Right lobe of liver (tissue), 4 donors: ENCODE data around the gene DLGAP3.

Source experiments
- CTCF ChIP-seq, 4 donors: fragments of 200-600 bp in 3 of 4; fragments of 450-650 bp in 1 of 4; IDR thresholded peaks; one replicate each; pipeline versions ENCODE4 v1.5.1 to v1.8.0; 2016 to 2022; ENCODE audit warnings: antibody characterized with exemption in 4 of 4, mild to moderate bottlenecking in 2 of 4
- POLR2A ChIP-seq: fragments of 450-650 bp; IDR thresholded peaks from one replicate; pipeline ENCODE4 v1.6.1; 2017; ENCODE audit warnings: antibody characterized with exemption, mild to moderate bottlenecking
- donor health status: DM: no; HTN: no; CAD: no.
- donor health status: DM: no; HTN: no; CAD: no.
- donor health status: DM: no; HTN: yes; CAD: no.

DNA sequence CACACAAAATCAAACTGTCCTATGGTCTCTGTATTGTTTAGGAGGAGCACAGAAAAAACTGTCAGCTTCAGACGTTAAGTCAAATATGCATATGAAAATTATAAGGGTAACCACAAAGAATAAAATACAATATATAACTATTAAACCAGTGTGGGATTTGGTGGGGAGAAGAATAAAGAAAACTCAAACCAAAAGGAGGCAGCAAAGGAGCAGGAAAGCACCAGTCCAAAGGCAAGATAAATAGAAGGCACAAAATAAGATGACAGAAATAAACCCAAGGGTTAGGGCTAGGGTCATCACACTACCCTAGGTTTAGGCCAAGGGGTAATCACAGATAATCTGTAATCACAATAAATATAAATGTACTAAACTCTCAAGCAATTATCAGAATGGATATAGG, 32.8 kb downstream of the DLGAP3 start:
- no peak for TF ChIP-seq CTCF (IDR thresholded peaks at IDR 0.05)
- no peak for TF ChIP-seq POLR2A
